ENCODE data around the gene DCDC2C.
"Not testable (repeated sequence)": the region's sequence is repeated elsewhere in the genome, so short reads cannot be mapped to it uniquely, and the experiment has no call there.

The DCDC2C gene

DNA sequence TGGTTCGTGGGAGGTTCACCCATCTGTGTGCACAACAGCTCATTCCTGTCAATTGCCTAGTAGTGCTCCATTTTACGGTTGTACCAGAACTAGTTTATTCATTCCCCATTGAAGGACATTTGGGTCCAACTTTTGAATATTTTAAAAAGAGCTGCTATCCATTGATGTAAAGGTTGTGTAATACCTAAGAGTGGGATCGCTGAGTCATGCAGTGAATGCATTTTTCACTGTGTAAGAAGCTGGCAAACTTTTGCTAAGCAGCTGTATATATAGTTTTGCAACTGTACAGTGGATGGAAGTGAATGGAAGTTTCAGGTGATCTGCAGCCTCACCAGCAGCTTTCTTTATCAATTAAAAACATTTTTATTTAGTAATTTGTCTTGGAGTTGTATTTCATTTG, 104.5 kb downstream of the DCDC2C start:
- H3K9me3 Mint-ChIP-seq: no peaks in the 10 kb centered on the region
- H3K36me3 Mint-ChIP-seq (ENCODE audit: low read depth): no peaks in the 10 kb centered on the region
- H3K4me1 Mint-ChIP-seq (ENCODE audit: low read depth): no peaks in the 10 kb centered on the region
- H3K27me3 Mint-ChIP-seq (ENCODE audit: low read depth): no peaks in the 10 kb centered on the region
- no peak overlapping the region for H3K4me3 Mint-ChIP-seq
- H3K27ac Mint-ChIP-seq: no peak overlapping the region

DNA sequence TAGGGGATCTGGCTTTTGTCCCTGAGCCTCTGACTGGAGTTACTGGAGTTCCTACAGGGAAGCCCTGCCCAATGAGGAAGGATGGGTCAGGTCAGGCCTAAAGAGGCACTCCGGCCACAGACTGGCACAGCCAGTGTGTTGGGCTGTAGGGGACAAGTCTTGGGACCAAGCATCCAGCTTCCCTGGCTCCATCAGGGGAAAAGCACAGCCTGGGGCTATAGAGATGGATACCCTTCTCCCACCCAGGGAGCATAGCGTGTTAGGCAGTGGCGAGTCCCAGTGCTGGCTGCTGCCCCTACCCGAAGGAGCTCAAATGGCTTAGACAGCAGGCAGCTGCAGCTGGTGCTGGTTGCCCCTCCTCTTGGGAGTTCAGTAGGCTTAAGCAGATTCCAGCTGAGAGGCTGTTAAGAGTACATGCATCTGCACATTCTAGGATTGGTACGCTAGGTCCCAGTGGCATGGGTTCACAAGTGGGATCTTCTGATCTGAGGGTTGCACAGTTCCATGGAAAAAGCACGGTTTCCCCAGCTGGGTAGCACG, 111.4 kb downstream of the DCDC2C start:
- no peak overlapping the region for H3K27ac Mint-ChIP-seq
- no peaks in the 10 kb centered on the region for H3K4me1 Mint-ChIP-seq (ENCODE audit: low read depth)
- peaks cover 4% of the 10 kb centered on the region for H3K9me3 Mint-ChIP-seq
- H3K27me3 Mint-ChIP-seq (ENCODE audit: low read depth): no peaks in the 10 kb centered on the region
- H3K36me3 Mint-ChIP-seq (ENCODE audit: low read depth): no peaks in the 10 kb centered on the region
- H3K4me3 Mint-ChIP-seq: no peak overlapping the region

- H3K4me1 Mint-ChIP-seq (ENCODE audit: low read depth); H3K36me3 Mint-ChIP-seq (ENCODE audit: low read depth); H3K4me3 Mint-ChIP-seq; H3K27me3 Mint-ChIP-seq (ENCODE audit: low read depth); H3K9me3 Mint-ChIP-seq; H3K27ac Mint-ChIP-seq: not testable (repeated sequence)
Observed at GRCh38 chr2:3817144-3817543, 113.8 kb downstream of the DCDC2C start.

- Mint-ChIP-seq H3K27ac (no peak overlapping the region), H3K9me3 (no peaks in the 10 kb centered on the region), H3K4me3 (no peak overlapping the region), H3K4me1 (ENCODE audit: low read depth) (no peaks in the 10 kb centered on the region), H3K27me3 (ENCODE audit: low read depth) (peaks cover 4% of the 10 kb centered on the region), H3K36me3 (ENCODE audit: low read depth) (no peaks in the 10 kb centered on the region)
Observed at GRCh38 chr2:3823748-3824147, 120.4 kb downstream of the DCDC2C start.

GRCh38 chr2:3827673-3828575, 124.5 kb downstream of the DCDC2C start:
- no peaks in the 10 kb centered on the region for H3K4me1 Mint-ChIP-seq (ENCODE audit: low read depth)
- no peaks in the 10 kb centered on the region for H3K9me3 Mint-ChIP-seq
- H3K4me3 Mint-ChIP-seq: no peak overlapping the region
- no peaks in the 10 kb centered on the region for H3K27me3 Mint-ChIP-seq (ENCODE audit: low read depth)
- H3K27ac Mint-ChIP-seq: no peak overlapping the region
- no peaks in the 10 kb centered on the region for H3K36me3 Mint-ChIP-seq (ENCODE audit: low read depth)

DNA sequence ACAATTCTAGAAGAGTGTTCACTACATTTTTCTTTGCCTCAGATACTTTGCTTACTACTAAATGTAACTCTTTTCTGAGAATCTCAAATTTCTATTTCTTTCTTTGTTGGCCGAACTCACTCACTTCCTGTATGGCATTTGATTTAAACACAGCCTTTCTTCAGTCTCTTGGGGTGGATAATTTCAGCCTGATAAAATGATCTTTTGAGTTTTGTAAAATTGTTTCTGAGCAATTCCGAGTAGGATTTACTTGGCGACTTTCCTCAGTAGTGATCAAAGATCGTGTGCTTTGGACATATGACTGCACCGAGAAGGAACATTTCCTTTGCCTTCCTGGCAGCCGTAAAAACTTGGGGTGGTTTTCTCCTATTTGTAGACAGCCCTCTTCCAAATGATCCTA, 127.4 kb downstream of the DCDC2C start:
- no peak overlapping the region for H3K27ac Mint-ChIP-seq
- no peaks in the 10 kb centered on the region for H3K27me3 Mint-ChIP-seq (ENCODE audit: low read depth)
- no peaks in the 10 kb centered on the region for H3K4me1 Mint-ChIP-seq (ENCODE audit: low read depth)
- H3K4me3 Mint-ChIP-seq: no peak overlapping the region
- no peaks in the 10 kb centered on the region for H3K9me3 Mint-ChIP-seq
- H3K36me3 Mint-ChIP-seq (ENCODE audit: low read depth): no peaks in the 10 kb centered on the region

DNA sequence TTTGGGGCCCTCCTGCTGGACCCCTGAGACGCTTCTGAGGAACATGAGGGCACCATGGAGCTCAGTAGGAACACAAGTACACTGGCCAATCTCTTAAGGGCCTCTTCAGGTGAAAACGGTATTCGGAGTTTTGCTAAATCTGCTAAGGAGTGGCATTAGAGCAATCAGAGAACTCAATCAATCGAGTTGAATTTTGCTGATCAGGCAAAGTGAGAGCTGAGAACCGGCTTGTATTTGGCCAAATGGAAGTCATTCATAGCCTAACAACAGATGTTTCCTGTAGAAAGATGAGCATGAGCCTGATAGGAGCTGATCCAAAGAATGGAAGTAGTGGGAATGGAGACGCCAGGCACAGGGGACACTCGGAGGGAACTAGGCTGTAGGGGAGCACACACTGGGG, 133.7 kb downstream of the DCDC2C start:
- no peaks in the 10 kb centered on the region for H3K9me3 Mint-ChIP-seq
- no peaks in the 10 kb centered on the region for H3K27me3 Mint-ChIP-seq (ENCODE audit: low read depth)
- no peak overlapping the region for H3K4me3 Mint-ChIP-seq
- no peak overlapping the region for H3K27ac Mint-ChIP-seq
- no peaks in the 10 kb centered on the region for H3K36me3 Mint-ChIP-seq (ENCODE audit: low read depth)
- no peaks in the 10 kb centered on the region for H3K4me1 Mint-ChIP-seq (ENCODE audit: low read depth)

- Mint-ChIP-seq H3K9me3 (no peaks in the 10 kb centered on the region), H3K4me3 (no peak overlapping the region), H3K27me3 (ENCODE audit: low read depth) (no peaks in the 10 kb centered on the region), H3K4me1 (ENCODE audit: low read depth) (no peaks in the 10 kb centered on the region), H3K27ac (no peak overlapping the region), H3K36me3 (ENCODE audit: low read depth) (no peaks in the 10 kb centered on the region)
Observed at GRCh38 chr2:3838348-3838747, 135.0 kb downstream of the DCDC2C start.

- no peaks in the 10 kb centered on the region for H3K4me1 Mint-ChIP-seq (ENCODE audit: low read depth)
- peaks cover 4% of the 10 kb centered on the region for H3K9me3 Mint-ChIP-seq
- H3K27me3 Mint-ChIP-seq (ENCODE audit: low read depth): no peaks in the 10 kb centered on the region
- H3K4me3 Mint-ChIP-seq: no peak overlapping the region
- H3K36me3 Mint-ChIP-seq (ENCODE audit: low read depth): no peaks in the 10 kb centered on the region
- no peak overlapping the region for H3K27ac Mint-ChIP-seq
Observed at GRCh38 chr2:3839476-3839875, 136.1 kb downstream of the DCDC2C start.

DNA sequence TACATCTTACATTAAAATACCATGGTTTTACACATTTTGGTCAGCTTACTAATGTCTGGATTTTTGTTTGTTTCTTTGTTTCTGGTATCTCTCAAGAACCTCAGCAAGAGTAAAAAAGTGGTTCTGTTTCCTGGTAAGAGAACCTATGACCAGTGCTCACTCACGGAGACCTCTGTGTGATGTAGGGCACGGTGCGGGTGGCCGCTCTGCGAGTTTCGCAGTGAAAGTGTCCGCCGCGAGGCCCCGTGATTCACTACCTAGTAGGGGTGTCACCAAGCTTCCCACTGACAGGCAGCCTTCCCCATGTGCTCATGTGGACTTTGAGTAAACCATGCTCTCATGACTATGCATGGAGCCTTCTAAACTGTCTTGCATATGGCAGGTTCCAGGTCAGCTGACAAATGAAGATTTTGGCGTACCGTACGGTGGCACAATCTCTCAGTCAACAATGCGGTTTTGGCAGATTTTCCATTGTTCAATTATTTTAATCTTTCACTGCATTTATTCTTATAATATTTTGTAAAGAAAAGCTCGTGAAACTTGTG, 137.3 kb downstream of the DCDC2C start:
- Mint-ChIP-seq H3K27me3 (ENCODE audit: low read depth) (no peaks in the 10 kb centered on the region), H3K36me3 (ENCODE audit: low read depth) (no peaks in the 10 kb centered on the region), H3K4me1 (ENCODE audit: low read depth) (no peaks in the 10 kb centered on the region)

DNA sequence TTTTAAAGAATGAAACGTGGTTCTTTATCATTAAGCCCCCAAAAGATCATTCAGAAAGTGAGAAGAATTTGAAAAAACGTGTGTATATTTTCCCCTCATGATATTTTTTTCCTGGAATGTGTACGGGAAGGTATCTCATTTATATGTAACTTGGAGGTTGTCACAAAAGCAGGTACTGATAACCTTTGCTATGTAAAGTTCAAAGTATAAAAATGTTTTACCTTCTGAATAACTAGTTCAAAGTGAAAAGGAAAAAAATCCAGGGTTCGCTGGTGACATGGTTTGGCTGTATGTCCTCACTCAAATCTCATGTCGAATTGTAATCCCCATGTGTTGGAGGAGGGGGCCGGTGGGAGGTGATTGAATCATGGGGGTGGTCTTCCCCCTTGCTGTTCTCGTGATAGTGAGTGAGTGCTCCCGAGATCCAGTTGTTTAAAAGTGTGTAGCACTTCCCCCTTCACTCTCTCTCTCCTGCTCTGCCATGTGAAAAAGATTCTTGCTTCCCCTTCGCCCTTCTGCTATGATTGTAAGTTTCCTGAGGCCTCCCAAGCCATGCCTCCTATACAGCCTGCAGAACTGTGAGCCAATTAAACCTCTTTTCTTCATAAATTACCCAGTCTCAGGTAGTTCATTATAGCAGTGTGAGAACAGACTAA, 144.2 kb downstream of the DCDC2C start:
- Mint-ChIP-seq H3K36me3 (ENCODE audit: low read depth) (no peaks in the 10 kb centered on the region), H3K9me3 (peaks cover 4% of the 10 kb centered on the region), H3K27ac (no peak overlapping the region), H3K4me3 (no peak overlapping the region), H3K27me3 (ENCODE audit: low read depth) (no peaks in the 10 kb centered on the region), H3K4me1 (ENCODE audit: low read depth) (no peaks in the 10 kb centered on the region)

More for the DNA sequence above, 137.3 kb downstream of the DCDC2C start:
- no peak overlapping the region for H3K4me3 Mint-ChIP-seq
- H3K9me3 Mint-ChIP-seq: peaks cover 4% of the 10 kb centered on the region
- no peak overlapping the region for H3K27ac Mint-ChIP-seq

DNA sequence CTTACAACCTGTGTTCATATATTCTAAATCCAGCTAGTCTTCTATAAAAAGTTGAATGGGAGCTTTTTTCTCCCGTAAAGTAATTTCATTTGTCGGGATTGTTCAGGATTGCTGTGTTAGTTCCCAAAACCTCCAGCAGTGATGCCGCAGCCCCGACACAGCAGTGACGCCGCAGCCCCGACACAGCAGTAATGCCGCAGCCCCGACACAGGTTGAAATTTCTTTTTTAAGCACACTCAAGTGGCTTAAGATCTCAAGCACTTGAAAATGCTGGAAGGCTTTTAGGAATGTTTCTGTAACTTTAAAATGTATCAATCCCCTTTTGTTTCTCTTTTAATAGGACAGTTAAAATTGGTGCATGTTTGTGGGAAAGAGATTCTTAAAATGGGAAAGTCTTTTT, 145.4 kb downstream of the DCDC2C start:
- H3K27me3 Mint-ChIP-seq (ENCODE audit: low read depth): no peaks in the 10 kb centered on the region
- no peaks in the 10 kb centered on the region for H3K4me1 Mint-ChIP-seq (ENCODE audit: low read depth)
- no peaks in the 10 kb centered on the region for H3K36me3 Mint-ChIP-seq (ENCODE audit: low read depth)
- no peak overlapping the region for H3K27ac Mint-ChIP-seq
- peaks cover 11% of the 10 kb centered on the region for H3K9me3 Mint-ChIP-seq
- H3K4me3 Mint-ChIP-seq: no peak overlapping the region

DNA sequence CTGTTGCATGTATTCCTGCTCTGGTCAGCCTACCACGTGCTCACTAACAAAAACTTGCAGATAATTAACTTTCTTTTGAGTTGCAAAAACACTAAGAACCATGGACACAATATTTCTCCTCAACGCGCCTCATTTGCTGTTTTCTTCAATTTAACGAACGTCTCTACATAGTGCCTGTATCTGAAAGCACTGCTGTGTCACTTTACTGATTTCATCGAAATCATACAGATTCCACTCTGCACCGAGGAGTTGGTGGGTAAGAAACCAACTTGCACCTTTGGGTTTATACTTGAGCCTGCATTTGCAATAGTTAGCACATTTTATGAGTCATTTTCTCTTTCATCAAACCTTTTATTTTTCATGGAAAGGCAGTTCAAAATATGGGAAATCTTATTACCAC, 145.8 kb downstream of the DCDC2C start:
- Mint-ChIP-seq H3K36me3 (ENCODE audit: low read depth) (no peaks in the 10 kb centered on the region), H3K27ac (no peak overlapping the region), H3K4me3 (no peak overlapping the region), H3K27me3 (ENCODE audit: low read depth) (no peaks in the 10 kb centered on the region), H3K9me3 (peaks cover 11% of the 10 kb centered on the region), H3K4me1 (ENCODE audit: low read depth) (no peaks in the 10 kb centered on the region)

DNA sequence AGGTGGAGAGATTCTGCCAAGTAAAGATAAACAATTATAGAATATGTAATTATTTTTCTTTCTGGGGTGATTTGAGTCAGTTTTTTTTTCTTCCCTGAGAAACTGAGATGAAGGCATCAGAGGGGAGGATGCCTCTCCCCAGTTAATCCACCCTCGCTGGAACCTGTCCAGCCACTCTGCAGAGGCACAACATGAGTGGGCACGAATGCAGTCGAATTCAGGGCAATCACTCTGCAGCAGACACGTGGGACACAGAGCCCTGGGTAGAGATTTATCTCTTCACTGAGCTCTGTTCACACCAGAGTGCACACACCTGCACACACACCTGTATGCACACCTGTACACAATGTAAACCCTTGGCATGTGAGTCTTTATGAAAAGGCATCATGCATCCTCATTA, 154.2 kb downstream of the DCDC2C start:
- peaks cover 13% of the 10 kb centered on the region for H3K9me3 Mint-ChIP-seq
- H3K36me3 Mint-ChIP-seq (ENCODE audit: low read depth): no peaks in the 10 kb centered on the region
- H3K4me1 Mint-ChIP-seq (ENCODE audit: low read depth): no peaks in the 10 kb centered on the region
- H3K27ac Mint-ChIP-seq: no peak overlapping the region
- H3K27me3 Mint-ChIP-seq (ENCODE audit: low read depth): no peaks in the 10 kb centered on the region
- H3K4me3 Mint-ChIP-seq: no peak overlapping the region

Data from T-helper 1 cell treated with Interleukin-12 subunit alpha and Interleukin-12 subunit beta and Interleukin-4 antibody, amounts not matched to agents 30 μg/mL and 1 μg/mL, for 36 hours (primary cell).